GM23338 (cell line): ENCODE results near the gene CACHD1. TPM values are rescaled to one million over a fixed set of nuclear protein-coding genes. Genes with fewer than 3 reads are reported as not detected.

Experiments used
- ATAC-seq: fragments of 200-7000 bp; cut with Tn5 transposase; 3 replicates; pipeline ENCODE4 v1.9.1; 2020
- DNase-seq: peaks from one replicate; pipeline ENCODE4 v3.0.0-alpha.2; 2015; ENCODE audit warnings: low spot score
- H2AFZ ChIP-seq: fragments of 200-600 bp; sonication (generic); 2 replicates; pipeline ENCODE4 v1.8.0; 2016; ENCODE audit warnings: antibody characterized with exemption, mild to moderate bottlenecking, moderate library complexity
- H3F3A ChIP-seq: fragments of 200-600 bp; sonication (generic); replicated peaks from 2 replicates; pipeline ENCODE4 v1.8.0; 2017; ENCODE audit warnings: antibody characterized with exemption, mixed run types, low read depth
- H3K27ac ChIP-seq: fragments of 200-600 bp; sonication (generic); 2 replicates; pipeline ENCODE4 v1.6.1; 2016; ENCODE audit warnings: low read depth
- H3K27me3 ChIP-seq: fragments of 200-600 bp; sonication (generic); 2 replicates; pipeline ENCODE4 v1.8.0; 2016; ENCODE audit warnings: mild to moderate bottlenecking, mixed run types, moderate library complexity; ENCODE audit not compliant: insufficient read depth
- H3K36me3 ChIP-seq: fragments of 200-600 bp; sonication (generic); 2 replicates; pipeline ENCODE4 v1.8.0; 2016; ENCODE audit warnings: mild to moderate bottlenecking; ENCODE audit not compliant: insufficient read depth
- H3K4me1 ChIP-seq: fragments of 200-600 bp; sonication (generic); 2 replicates; pipeline ENCODE4 v1.8.0; 2016; ENCODE audit warnings: mild to moderate bottlenecking, moderate library complexity; ENCODE audit not compliant: insufficient read depth
- H3K4me2 ChIP-seq: fragments of 200-600 bp; sonication (generic); 2 replicates; pipeline ENCODE4 v1.7.1; 2017; ENCODE audit warnings: mixed run types
- H3K4me3 ChIP-seq: fragments of 200-600 bp; sonication (generic); 2 replicates; pipeline ENCODE4 v1.6.1; 2016; ENCODE audit warnings: mixed run types
- H3K79me2 ChIP-seq: fragments of 200-600 bp; sonication (generic); replicated peaks from 2 replicates; pipeline ENCODE4 v1.8.0; 2017; ENCODE audit warnings: mild to moderate bottlenecking; ENCODE audit not compliant: insufficient read depth
- H3K9me2 ChIP-seq: fragments of 200-600 bp; sonication (generic); 2 replicates; pipeline ENCODE4 v1.8.0; 2017; ENCODE audit not compliant: insufficient read depth
- H4K20me1 ChIP-seq: fragments of 200-600 bp; sonication (generic); replicated peaks from 2 replicates; pipeline ENCODE4 v1.8.0; 2017; ENCODE audit warnings: mild to moderate bottlenecking; ENCODE audit not compliant: insufficient read depth
- H3K27ac Mint-ChIP-seq: 2 replicates; pipeline ENCODE4 v1.8.0; 2020; ENCODE audit warnings: inconsistent platforms, mild to moderate bottlenecking, moderate library complexity, mixed read lengths
- H3K27me3 Mint-ChIP-seq: 3 replicates; pipeline ENCODE4 v1.8.0; 2022; ENCODE audit warnings: low read depth, mild to moderate bottlenecking, moderate library complexity, mixed read lengths, inconsistent platforms; ENCODE audit not compliant: insufficient read depth, poor library complexity
- H3K36me3 Mint-ChIP-seq: 3 replicates; pipeline ENCODE4 v1.8.0; 2021; ENCODE audit warnings: low read depth, mild to moderate bottlenecking, inconsistent platforms, moderate library complexity, mixed read lengths
- H3K4me1 Mint-ChIP-seq: 3 replicates; pipeline ENCODE4 v1.8.0; 2020; ENCODE audit warnings: mild to moderate bottlenecking, inconsistent platforms, mixed read lengths
- H3K4me3 Mint-ChIP-seq: 3 replicates; pipeline ENCODE4 v1.8.0; 2021; ENCODE audit warnings: moderate library complexity, mild to moderate bottlenecking, inconsistent platforms, mixed read lengths
- H3K9me3 Mint-ChIP-seq: 3 replicates; pipeline ENCODE4 v1.8.0; 2020; ENCODE audit warnings: moderate library complexity, mild to moderate bottlenecking, inconsistent platforms, mixed read lengths
- CREB1 ChIP-seq: fragments of 250-450 bp; sonication (Bioruptor Pico); IDR thresholded peaks from 2 replicates; pipeline ENCODE4 v1.5.0; 2020; ENCODE audit warnings: low read depth, mild to moderate bottlenecking, moderate library complexity
- EZH2phosphoT487 ChIP-seq: fragments of 200-600 bp; sonication (generic); IDR thresholded peaks from one replicate; pipeline ENCODE4 v1.8.1; 2018; ENCODE audit warnings: antibody characterized with exemption; ENCODE audit not compliant: unreplicated experiment
- NANOG ChIP-seq: IDR thresholded peaks from 2 replicates; pipeline ENCODE4 v1.6.1; 2016; ENCODE audit warnings: antibody characterized with exemption, borderline replicate concordance
- POLR2AphosphoS5 ChIP-seq: IDR thresholded peaks from 2 replicates; pipeline ENCODE4 v1.6.1; 2016; ENCODE audit warnings: antibody characterized with exemption, low read depth
- STAT1 ChIP-seq: IDR thresholded peaks from one replicate; pipeline ENCODE4 v1.6.1; 2016; ENCODE audit warnings: antibody characterized with exemption; ENCODE audit not compliant: unreplicated experiment
- ZNF114 ChIP-seq: fragments of 250-450 bp; sonication (Bioruptor Pico); IDR thresholded peaks from 2 replicates; pipeline ENCODE4 v1.5.0; 2020; ENCODE audit warnings: mild to moderate bottlenecking, moderate library complexity
- polyA plus RNA-seq: library from polyadenylated mRNA; unstranded; fragments of >200 nt; fragmentation: Nextera tagmentation; extraction: Ambion mirVana; gene quantifications from 2 replicates; pipeline ENCODE4 v1.2.1, GENCODE V29; 2016
- total RNA-seq: library from RNA; depleted of rRNA; stranded (reverse); fragments of >200 nt; shearing (Covaris generic); gene quantifications from 2 replicates; pipeline ENCODE4 v1.2.3, GENCODE V29; 2014
- TF ChIP-seq, protein P1 (sequence below): fragments of 250-450 bp; sonication (Bioruptor Pico); IDR thresholded peaks from 2 replicates; pipeline ENCODE4 v1.5.0; 2020; ENCODE audit warnings: mild to moderate bottlenecking, moderate library complexity
- TF ChIP-seq, protein P2 (sequence below): IDR thresholded peaks from 2 replicates; pipeline ENCODE4 v1.6.1; 2016; ENCODE audit warnings: antibody characterized with exemption
- TF ChIP-seq, protein P3 (sequence below), 2 experiments: fragments of 200-600 bp in 1 of 2; sonication (generic) in 1 of 2; conservative IDR thresholded peaks; 2 replicates each; pipeline versions ENCODE4 v1.5.1 to v1.6.1; 2016 to 2017; ENCODE audit warnings: antibody characterized with exemption in 2 of 2, low read depth in 2 of 2, mild to moderate bottlenecking in 2 of 2, moderate library complexity in 1 of 2

The CACHD1 gene
- total and polyA plus RNA-seq, 2 experiments from 2014 or later = 12.6 to 43.7 TPM

DNA sequence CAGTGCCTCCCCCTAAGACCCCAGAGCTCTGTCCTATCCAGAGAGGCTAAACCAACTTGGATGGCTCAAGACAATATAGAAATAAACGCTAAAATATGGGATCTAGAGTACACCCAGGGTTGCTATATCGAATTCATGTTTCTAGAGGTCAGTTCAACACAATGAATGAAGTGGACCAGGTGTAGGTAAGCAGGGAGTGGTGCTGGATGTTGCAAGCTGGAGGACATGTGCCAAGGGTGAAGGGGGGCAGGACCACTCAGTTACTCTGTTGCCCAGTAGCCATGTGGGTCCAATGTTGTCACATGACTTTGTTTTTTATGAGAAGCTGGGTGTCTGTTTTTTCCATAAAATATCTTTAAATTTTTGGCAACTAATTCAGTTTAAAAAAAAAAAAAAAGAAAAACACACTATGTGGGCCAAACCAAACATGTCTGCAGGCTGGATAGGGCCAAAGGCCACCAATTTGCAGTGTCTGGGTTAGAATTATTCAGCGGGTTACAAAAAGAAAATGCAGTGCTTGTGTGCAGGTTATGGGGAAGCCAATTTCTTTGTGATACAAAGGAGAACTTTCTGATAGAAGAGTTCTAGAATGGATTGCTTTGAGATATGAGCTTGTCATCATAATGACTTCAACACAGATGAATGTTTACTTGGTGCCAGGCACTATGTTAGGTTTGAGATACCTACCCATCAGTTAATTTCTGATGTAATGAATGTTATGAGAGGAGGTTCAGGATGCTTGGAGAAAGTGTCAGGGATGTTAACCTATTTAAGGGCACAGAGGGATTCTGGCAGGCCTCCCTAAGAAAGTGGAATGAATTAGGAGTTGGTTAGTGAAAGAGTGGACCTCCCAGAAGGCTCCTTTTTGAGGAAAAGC is 8.9 kb downstream of the CACHD1 start:
- Histone ChIP-seq H2AFZ (no peak overlapping the region), H3K79me2 (peaks cover 100% of the 10 kb centered on the region), H4K20me1 (peaks cover 22% of the 10 kb centered on the region), H3K27ac (no peak overlapping the region), H3K4me1 (peaks cover 76% of the 10 kb centered on the region), H3K36me3 (no peaks in the 10 kb centered on the region), H3K9me2 (no peaks in the 10 kb centered on the region), H3F3A (no peaks in the 10 kb centered on the region), H3K4me2 (peak overlapping the region; percentile 43; the same call in 1 of the 2 replicates), H3K4me3 (no peak overlapping the region), H3K27me3 (no peaks in the 10 kb centered on the region)
- Mint-ChIP-seq H3K4me1 (peaks cover 71% of the 10 kb centered on the region), H3K9me3 (no peaks in the 10 kb centered on the region), H3K27ac (0 out of 2 replicates have a peak overlapping the region, but pooled peaks have one; percentile 1), H3K36me3 (peaks cover 13% of the 10 kb centered on the region; the same call in 2 of the 3 replicates), H3K27me3 (no peaks in the 10 kb centered on the region), H3K4me3 (no peak overlapping the region; the same call in 2 of the 3 replicates)
- TF ChIP-seq EZH2phosphoT487 = no peak
- TF ChIP-seq STAT1 = no peak
- DNase-seq (no peak), ATAC-seq (no peak)

DNA sequence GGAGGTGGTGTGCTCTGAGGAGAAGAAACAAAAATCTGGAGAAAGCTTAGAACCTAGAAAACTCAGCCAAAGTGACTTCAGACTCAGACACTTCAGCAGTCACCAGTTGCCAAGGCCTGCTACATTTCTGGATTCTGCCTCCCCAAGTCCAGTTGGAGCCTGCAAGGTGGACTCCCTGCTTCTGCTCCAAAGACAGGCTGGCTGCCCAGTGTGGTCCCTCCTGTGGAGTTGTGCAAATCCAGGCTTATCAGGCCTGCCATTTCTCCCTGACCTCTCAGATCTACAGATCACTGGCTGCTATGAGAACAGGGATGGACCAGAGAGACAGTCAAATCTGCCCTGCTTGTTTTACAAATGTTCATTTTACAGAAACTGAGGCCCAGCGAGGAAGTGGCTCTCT is 9.9 kb downstream of the CACHD1 start:
- Mint-ChIP-seq H3K36me3 (peaks cover 4% of the 10 kb centered on the region; the same call in 2 of the 3 replicates), H3K4me1 (peaks cover 72% of the 10 kb centered on the region), H3K27me3 (no peaks in the 10 kb centered on the region), H3K9me3 (no peaks in the 10 kb centered on the region), H3K4me3 (no peak overlapping the region), H3K27ac (no peak overlapping the region)
- H3K27ac ChIP-seq = no peak overlapping the region
- peaks cover 66% of the 10 kb centered on the region for H3K4me1 ChIP-seq
- ATAC-seq (peak; percentile 26; the same call in 2 of the 3 replicates), DNase-seq (no peak)
- no peaks in the 10 kb centered on the region for H3K27me3 ChIP-seq
- peak overlapping the region; percentile 17; the same call in 1 of the 2 replicates for H3K4me2 ChIP-seq
- H3K79me2 ChIP-seq = peaks cover 100% of the 10 kb centered on the region
- H3K4me3 ChIP-seq = no peak overlapping the region
- H4K20me1 ChIP-seq = peaks cover 20% of the 10 kb centered on the region
- no peaks in the 10 kb centered on the region for H3K9me2 ChIP-seq
- no peaks in the 10 kb centered on the region for H3K36me3 ChIP-seq
- H2AFZ ChIP-seq = no peak overlapping the region
- no peaks in the 10 kb centered on the region for H3F3A ChIP-seq
- no peak for TF ChIP-seq NANOG
- TF ChIP-seq, protein P1, sequence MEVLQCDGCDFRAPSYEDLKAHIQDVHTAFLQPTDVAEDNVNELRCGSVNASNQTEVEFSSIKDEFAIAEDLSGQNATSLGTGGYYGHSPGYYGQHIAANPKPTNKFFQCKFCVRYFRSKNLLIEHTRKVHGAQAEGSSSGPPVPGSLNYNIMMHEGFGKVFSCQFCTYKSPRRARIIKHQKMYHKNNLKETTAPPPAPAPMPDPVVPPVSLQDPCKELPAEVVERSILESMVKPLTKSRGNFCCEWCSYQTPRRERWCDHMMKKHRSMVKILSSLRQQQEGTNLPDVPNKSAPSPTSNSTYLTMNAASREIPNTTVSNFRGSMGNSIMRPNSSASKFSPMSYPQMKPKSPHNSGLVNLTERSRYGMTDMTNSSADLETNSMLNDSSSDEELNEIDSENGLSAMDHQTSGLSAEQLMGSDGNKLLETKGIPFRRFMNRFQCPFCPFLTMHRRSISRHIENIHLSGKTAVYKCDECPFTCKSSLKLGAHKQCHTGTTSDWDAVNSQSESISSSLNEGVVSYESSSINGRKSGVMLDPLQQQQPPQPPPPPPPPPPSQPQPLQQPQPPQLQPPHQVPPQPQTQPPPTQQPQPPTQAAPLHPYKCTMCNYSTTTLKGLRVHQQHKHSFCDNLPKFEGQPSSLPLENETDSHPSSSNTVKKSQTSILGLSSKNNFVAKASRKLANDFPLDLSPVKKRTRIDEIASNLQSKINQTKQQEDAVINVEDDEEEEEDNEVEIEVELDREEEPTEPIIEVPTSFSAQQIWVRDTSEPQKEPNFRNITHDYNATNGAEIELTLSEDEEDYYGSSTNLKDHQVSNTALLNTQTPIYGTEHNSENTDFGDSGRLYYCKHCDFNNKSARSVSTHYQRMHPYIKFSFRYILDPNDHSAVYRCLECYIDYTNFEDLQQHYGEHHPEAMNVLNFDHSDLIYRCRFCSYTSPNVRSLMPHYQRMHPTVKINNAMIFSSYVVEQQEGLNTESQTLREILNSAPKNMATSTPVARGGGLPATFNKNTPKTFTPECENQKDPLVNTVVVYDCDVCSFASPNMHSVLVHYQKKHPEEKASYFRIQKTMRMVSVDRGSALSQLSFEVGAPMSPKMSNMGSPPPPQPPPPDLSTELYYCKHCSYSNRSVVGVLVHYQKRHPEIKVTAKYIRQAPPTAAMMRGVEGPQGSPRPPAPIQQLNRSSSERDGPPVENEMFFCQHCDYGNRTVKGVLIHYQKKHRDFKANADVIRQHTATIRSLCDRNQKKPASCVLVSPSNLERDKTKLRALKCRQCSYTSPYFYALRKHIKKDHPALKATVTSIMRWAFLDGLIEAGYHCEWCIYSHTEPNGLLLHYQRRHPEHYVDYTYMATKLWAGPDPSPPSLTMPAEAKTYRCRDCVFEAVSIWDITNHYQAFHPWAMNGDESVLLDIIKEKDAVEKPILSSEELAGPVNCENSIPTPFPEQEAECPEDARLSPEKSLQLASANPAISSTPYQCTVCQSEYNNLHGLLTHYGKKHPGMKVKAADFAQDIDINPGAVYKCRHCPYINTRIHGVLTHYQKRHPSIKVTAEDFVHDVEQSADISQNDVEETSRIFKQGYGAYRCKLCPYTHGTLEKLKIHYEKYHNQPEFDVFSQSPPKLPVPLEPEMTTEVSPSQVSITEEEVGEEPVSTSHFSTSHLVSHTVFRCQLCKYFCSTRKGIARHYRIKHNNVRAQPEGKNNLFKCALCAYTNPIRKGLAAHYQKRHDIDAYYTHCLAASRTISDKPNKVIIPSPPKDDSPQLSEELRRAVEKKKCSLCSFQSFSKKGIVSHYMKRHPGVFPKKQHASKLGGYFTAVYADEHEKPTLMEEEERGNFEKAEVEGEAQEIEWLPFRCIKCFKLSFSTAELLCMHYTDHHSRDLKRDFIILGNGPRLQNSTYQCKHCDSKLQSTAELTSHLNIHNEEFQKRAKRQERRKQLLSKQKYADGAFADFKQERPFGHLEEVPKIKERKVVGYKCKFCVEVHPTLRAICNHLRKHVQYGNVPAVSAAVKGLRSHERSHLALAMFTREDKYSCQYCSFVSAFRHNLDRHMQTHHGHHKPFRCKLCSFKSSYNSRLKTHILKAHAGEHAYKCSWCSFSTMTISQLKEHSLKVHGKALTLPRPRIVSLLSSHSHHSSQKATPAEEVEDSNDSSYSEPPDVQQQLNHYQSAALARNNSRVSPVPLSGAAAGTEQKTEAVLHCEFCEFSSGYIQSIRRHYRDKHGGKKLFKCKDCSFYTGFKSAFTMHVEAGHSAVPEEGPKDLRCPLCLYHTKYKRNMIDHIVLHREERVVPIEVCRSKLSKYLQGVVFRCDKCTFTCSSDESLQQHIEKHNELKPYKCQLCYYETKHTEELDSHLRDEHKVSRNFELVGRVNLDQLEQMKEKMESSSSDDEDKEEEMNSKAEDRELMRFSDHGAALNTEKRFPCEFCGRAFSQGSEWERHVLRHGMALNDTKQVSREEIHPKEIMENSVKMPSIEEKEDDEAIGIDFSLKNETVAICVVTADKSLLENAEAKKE (CRISPR knock-in tag) = no peak
- no peak for TF ChIP-seq CREB1
- TF ChIP-seq, protein P2, sequence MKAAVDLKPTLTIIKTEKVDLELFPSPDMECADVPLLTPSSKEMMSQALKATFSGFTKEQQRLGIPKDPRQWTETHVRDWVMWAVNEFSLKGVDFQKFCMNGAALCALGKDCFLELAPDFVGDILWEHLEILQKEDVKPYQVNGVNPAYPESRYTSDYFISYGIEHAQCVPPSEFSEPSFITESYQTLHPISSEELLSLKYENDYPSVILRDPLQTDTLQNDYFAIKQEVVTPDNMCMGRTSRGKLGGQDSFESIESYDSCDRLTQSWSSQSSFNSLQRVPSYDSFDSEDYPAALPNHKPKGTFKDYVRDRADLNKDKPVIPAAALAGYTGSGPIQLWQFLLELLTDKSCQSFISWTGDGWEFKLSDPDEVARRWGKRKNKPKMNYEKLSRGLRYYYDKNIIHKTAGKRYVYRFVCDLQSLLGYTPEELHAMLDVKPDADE = no peak
- TF ChIP-seq, protein P3, sequence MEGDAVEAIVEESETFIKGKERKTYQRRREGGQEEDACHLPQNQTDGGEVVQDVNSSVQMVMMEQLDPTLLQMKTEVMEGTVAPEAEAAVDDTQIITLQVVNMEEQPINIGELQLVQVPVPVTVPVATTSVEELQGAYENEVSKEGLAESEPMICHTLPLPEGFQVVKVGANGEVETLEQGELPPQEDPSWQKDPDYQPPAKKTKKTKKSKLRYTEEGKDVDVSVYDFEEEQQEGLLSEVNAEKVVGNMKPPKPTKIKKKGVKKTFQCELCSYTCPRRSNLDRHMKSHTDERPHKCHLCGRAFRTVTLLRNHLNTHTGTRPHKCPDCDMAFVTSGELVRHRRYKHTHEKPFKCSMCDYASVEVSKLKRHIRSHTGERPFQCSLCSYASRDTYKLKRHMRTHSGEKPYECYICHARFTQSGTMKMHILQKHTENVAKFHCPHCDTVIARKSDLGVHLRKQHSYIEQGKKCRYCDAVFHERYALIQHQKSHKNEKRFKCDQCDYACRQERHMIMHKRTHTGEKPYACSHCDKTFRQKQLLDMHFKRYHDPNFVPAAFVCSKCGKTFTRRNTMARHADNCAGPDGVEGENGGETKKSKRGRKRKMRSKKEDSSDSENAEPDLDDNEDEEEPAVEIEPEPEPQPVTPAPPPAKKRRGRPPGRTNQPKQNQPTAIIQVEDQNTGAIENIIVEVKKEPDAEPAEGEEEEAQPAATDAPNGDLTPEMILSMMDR (conservative IDR thresholded peaks at IDR 0.05; ENCODE audit: low read depth in 2 of 2) = no peak
- no peak for TF ChIP-seq EZH2phosphoT487
- no peak for TF ChIP-seq POLR2AphosphoS5
- no peak for TF ChIP-seq ZNF114 (CRISPR knock-in tag)
- TF ChIP-seq STAT1 = no peak
